Astrocyte (in vitro differentiated cells and primary cell): ENCODE results near the gene NELFB. TPM values are rescaled to one million over a fixed set of nuclear protein-coding genes. Genes with fewer than 3 reads are reported as not detected.

Experiments used
- DNase-seq: peaks from one replicate; pipeline ENCODE4 v3.0.0-alpha.2; 2010; ENCODE audit warnings: low read depth
- FAIRE-seq: peaks from 2 replicates; lab custom pipeline; 2011; peaks lifted over from hg19 to GRCh38; lab: Jason Lieb, UNC
- H2AFZ ChIP-seq: 2 replicates; pipeline ENCODE4 v1.6.0; 2012; ENCODE audit warnings: low read depth, low read length, inconsistent platforms
- H3K27ac ChIP-seq: 2 replicates; pipeline ENCODE4 v1.5.1; 2011; ENCODE audit warnings: low read depth, low read length, inconsistent platforms
- H3K27me3 ChIP-seq: 2 replicates; pipeline ENCODE4 v1.6.0; 2011; ENCODE audit warnings: low read length, inconsistent platforms; ENCODE audit not compliant: insufficient read depth
- H3K36me3 ChIP-seq: 2 replicates; pipeline ENCODE4 v1.5.1; 2011; ENCODE audit warnings: low read length, inconsistent platforms; ENCODE audit not compliant: insufficient read depth
- H3K4me1 ChIP-seq: 2 replicates; pipeline ENCODE4 v1.5.1; 2011; ENCODE audit warnings: low read length, inconsistent platforms; ENCODE audit not compliant: insufficient read depth
- H3K4me2 ChIP-seq: 2 replicates; pipeline ENCODE4 v1.6.0; 2012; ENCODE audit warnings: low read length, inconsistent platforms
- H3K4me3 ChIP-seq: 2 replicates; pipeline ENCODE4 v1.5.1; 2011; ENCODE audit warnings: low read depth, mild to moderate bottlenecking, low read length, inconsistent platforms; ENCODE audit not compliant: insufficient read depth
- H3K79me2 ChIP-seq: 2 replicates; pipeline ENCODE4 v1.6.0; 2012; ENCODE audit warnings: mild to moderate bottlenecking, low read length, inconsistent platforms; ENCODE audit not compliant: insufficient read depth
- H3K9ac ChIP-seq: 2 replicates; pipeline ENCODE4 v1.6.0; 2012; ENCODE audit warnings: mild to moderate bottlenecking, low read length, inconsistent platforms
- H3K9me3 ChIP-seq: 2 replicates; pipeline ENCODE4 v1.5.1; 2012; ENCODE audit warnings: low read depth, mild to moderate bottlenecking, low read length, inconsistent platforms; ENCODE audit not compliant: insufficient read depth
- H4K20me1 ChIP-seq: 2 replicates; pipeline ENCODE4 v1.6.0; 2012; ENCODE audit warnings: low read length, inconsistent platforms; ENCODE audit not compliant: insufficient read depth
- H3K27ac Mint-ChIP-seq: one replicate; pipeline ENCODE4 v1.8.0; 2021; ENCODE audit warnings: mild to moderate bottlenecking, mixed read lengths; ENCODE audit not compliant: unreplicated experiment
- H3K27me3 Mint-ChIP-seq: one replicate; pipeline ENCODE4 v1.8.0; 2021; ENCODE audit warnings: low read depth, mixed read lengths; ENCODE audit not compliant: unreplicated experiment
- H3K36me3 Mint-ChIP-seq: one replicate; pipeline ENCODE4 v1.8.0; 2021; ENCODE audit warnings: low read depth, mixed read lengths; ENCODE audit not compliant: unreplicated experiment
- H3K4me1 Mint-ChIP-seq: one replicate; pipeline ENCODE4 v1.8.0; 2021; ENCODE audit warnings: low read depth, mixed read lengths; ENCODE audit not compliant: unreplicated experiment
- H3K4me3 Mint-ChIP-seq: one replicate; pipeline ENCODE4 v1.8.0; 2021; ENCODE audit warnings: mild to moderate bottlenecking, moderate library complexity, mixed read lengths; ENCODE audit not compliant: unreplicated experiment
- H3K9me3 Mint-ChIP-seq: one replicate; pipeline ENCODE4 v1.8.0; 2021; ENCODE audit warnings: mild to moderate bottlenecking, mixed read lengths; ENCODE audit not compliant: unreplicated experiment
- EZH2 ChIP-seq: IDR thresholded peaks from 2 replicates; pipeline ENCODE4 v1.6.1; 2012; ENCODE audit warnings: mild to moderate bottlenecking, low read length, inconsistent platforms; ENCODE audit not compliant: insufficient read depth
- total RNA-seq: library from RNA; stranded (reverse); gene quantifications from 2 replicates; pipeline ENCODE4 v1.2.1, GENCODE V29; 2021
- TF ChIP-seq, protein P1 (sequence below): IDR thresholded peaks from 2 replicates; pipeline ENCODE4 v1.5.1; 2011; ENCODE audit warnings: low read depth, mild to moderate bottlenecking, inconsistent platforms, low read length, moderate library complexity; ENCODE audit not compliant: insufficient read depth

Gene NELFB
- total RNA-seq, 1 donor from 2014 or later, result 48.9 TPM

DNA sequence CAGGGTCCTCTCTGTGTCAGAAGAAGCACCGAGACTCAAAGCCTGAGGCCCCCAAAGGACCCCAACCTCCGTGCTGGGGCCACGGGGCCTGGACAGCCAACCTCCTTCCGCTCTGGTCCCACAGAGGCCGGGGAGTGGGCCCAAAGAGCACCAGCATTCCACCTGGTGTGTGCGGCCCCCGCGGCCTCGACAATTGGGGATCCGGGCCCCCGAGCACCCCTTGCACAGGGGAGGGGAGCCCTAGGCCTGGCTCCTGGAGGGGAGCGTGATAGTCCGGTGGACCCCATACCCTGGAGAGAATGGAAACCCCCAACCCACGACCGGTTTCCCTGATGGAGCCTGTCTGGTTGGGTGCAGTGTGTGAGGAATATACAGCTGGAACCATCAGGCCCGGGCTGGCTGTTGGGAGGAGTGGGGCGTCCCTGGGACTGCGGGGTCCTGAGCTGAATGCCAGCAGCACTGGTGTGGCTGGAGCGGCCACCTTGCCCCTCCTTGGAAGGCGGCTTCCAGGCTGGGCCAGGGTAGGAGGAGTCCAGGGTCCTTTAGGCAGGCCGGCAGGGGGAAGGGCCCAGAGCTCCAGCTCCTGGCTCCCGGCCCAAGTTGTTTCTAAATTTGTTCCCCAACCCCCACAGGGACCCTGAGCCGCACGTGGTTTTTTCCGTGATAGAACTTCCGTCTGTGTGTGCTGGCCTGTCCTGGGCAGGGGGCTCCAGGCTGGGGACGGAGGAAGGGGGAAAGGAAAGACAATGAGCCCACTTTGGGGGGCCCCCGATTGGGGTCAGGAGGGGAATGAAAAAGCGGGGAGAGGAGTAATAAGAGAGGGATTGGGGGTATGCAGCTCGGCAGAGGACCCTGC, 21.6 kb downstream of the NELFB start:
- no peaks in the 10 kb centered on the region for H3K27me3 ChIP-seq
- H3K36me3 ChIP-seq, result no peaks in the 10 kb centered on the region
- Mint-ChIP-seq H3K27me3 (no peaks in the 10 kb centered on the region), H3K4me1 (no peaks in the 10 kb centered on the region), H3K27ac (no peak overlapping the region), H3K9me3 (no peaks in the 10 kb centered on the region), H3K36me3 (no peaks in the 10 kb centered on the region), H3K4me3 (peak overlapping the region; percentile 77)
- TF ChIP-seq EZH2, result no peak
- TF ChIP-seq, protein P1, sequence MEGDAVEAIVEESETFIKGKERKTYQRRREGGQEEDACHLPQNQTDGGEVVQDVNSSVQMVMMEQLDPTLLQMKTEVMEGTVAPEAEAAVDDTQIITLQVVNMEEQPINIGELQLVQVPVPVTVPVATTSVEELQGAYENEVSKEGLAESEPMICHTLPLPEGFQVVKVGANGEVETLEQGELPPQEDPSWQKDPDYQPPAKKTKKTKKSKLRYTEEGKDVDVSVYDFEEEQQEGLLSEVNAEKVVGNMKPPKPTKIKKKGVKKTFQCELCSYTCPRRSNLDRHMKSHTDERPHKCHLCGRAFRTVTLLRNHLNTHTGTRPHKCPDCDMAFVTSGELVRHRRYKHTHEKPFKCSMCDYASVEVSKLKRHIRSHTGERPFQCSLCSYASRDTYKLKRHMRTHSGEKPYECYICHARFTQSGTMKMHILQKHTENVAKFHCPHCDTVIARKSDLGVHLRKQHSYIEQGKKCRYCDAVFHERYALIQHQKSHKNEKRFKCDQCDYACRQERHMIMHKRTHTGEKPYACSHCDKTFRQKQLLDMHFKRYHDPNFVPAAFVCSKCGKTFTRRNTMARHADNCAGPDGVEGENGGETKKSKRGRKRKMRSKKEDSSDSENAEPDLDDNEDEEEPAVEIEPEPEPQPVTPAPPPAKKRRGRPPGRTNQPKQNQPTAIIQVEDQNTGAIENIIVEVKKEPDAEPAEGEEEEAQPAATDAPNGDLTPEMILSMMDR, result no peak
- FAIRE-seq, result no peak
- H3K9me3 ChIP-seq, result no peaks in the 10 kb centered on the region
- no peak overlapping the region for H2AFZ ChIP-seq
- DNase-seq, result peak; percentile 12
- H4K20me1 ChIP-seq, result peaks cover 50% of the 10 kb centered on the region
- peaks cover 32% of the 10 kb centered on the region for H3K4me1 ChIP-seq
- H3K4me2 ChIP-seq, result peak overlapping the region; percentile 93
- H3K9ac ChIP-seq, result peak overlapping the region; percentile 74
- H3K79me2 ChIP-seq, result peaks cover 28% of the 10 kb centered on the region
- peak overlapping the region; percentile 50 for H3K27ac ChIP-seq
- peak overlapping the region; percentile 73 for H3K4me3 ChIP-seq

DNA sequence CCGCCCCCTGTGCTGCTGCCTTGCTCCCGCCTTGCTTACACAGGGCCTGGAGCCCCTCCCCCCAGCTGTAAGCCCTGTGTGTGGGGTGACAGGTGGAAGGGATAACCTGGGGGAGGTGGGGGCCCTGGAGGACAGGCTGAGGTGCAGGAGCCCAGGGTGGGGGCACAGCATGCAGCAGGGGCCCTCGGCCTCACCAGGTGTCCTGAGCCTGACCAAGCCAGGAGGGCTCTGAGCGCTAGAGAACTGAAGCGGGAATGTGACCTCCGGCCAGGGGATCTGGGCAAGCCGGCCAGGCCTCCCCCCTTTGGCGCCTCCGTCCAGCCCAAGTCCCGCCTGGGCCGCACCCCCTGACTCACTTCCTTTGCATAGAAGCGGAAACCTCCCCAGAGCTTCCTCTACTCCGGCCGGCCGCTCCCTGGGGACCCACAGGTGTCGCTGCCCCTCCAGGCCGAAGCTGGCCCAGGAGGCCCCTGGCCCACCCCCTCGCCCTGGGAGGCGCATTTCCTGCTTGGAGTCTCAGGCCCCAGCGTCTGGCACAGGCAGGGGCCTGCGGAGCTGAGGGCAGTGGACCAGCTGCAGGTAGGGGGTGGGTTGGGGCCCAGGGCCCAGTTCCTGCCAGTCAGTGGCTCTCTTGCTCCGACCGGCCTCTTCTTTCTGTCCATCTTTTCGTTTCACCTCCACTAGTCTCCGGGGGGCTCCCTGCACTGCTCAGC, 22.4 kb downstream of the NELFB start, which contains the start of gene TOR4A:
TSS of gene TOR4A (plus strand) at position 398 of the 713 bp plus-strand sequence. CDS start 964 bp downstream, outside the sequence.
- Histone ChIP-seq H3K36me3 (no peaks in the 10 kb centered on the region), H2AFZ (no peak within 1 kb of the TSS), H3K4me3 (peak within 1 kb of the TSS; percentile 73), H3K27ac (peak within 1 kb of the TSS; percentile 50), H3K9ac (peak within 1 kb of the TSS; percentile 74), H3K4me2 (peak within 1 kb of the TSS; percentile 93), H3K9me3 (no peaks in the 10 kb centered on the region), H3K4me1 (peaks cover 32% of the 10 kb centered on the region), H4K20me1 (peaks cover 52% of the 10 kb centered on the region), H3K27me3 (no peaks in the 10 kb centered on the region), H3K79me2 (peaks cover 28% of the 10 kb centered on the region)
- FAIRE-seq (no peak), DNase-seq (peak; percentile 75)
- Mint-ChIP-seq H3K4me3 (peak within 1 kb of the TSS; percentile 80), H3K27me3 (no peaks in the 10 kb centered on the region), H3K36me3 (peaks cover under 1% of the 10 kb centered on the region), H3K27ac (no peak within 1 kb of the TSS), H3K9me3 (no peaks in the 10 kb centered on the region), H3K4me1 (no peaks in the 10 kb centered on the region)
- TF ChIP-seq EZH2, result no peak
- TF ChIP-seq, protein P1, result no peak
